DND-41 (cell line): Measurements from ENCODE around the gene ANKRD36.
"Not testable (repeated sequence)": the region's sequence is repeated elsewhere in the genome, so short reads cannot be mapped to it uniquely, and the experiment has no call there.

Source experiments
- ATAC-seq: fragments of 200-7000 bp; cut with Tn5 transposase; 3 replicates; pipeline ENCODE4 v1.9.1; 2021; ENCODE audit warnings: low read depth; ENCODE audit not compliant: insufficient read depth
- DNase-seq: peaks from one replicate; pipeline ENCODE4 v3.0.0-alpha.2; 2020
- H2AFZ ChIP-seq: 2 replicates; pipeline ENCODE4 v1.6.0; 2012; ENCODE audit warnings: low read depth, low read length
- H3K27ac ChIP-seq: 2 replicates; pipeline ENCODE4 v1.5.1; 2012; ENCODE audit warnings: low read length, inconsistent platforms
- H3K27me3 ChIP-seq: fragments of 200-600 bp; sonication (generic); 2 replicates; pipeline ENCODE4 v1.6.0; 2012; ENCODE audit warnings: low read length, mild to moderate bottlenecking, inconsistent platforms; ENCODE audit not compliant: insufficient read depth, poor library complexity
- H3K36me3 ChIP-seq: 2 replicates; pipeline ENCODE4 v1.5.1; 2012; ENCODE audit warnings: low read length, inconsistent platforms; ENCODE audit not compliant: insufficient read depth
- H3K4me1 ChIP-seq: 2 replicates; pipeline ENCODE4 v1.5.1; 2012; ENCODE audit warnings: mild to moderate bottlenecking, low read length; ENCODE audit not compliant: insufficient read depth
- H3K4me2 ChIP-seq: 2 replicates; pipeline ENCODE4 v1.6.0; 2012; ENCODE audit warnings: mild to moderate bottlenecking, moderate library complexity, low read length, inconsistent platforms; ENCODE audit not compliant: insufficient read depth
- H3K4me3 ChIP-seq, 2 experiments: fragments of 200-600 bp in 1 of 2; shearing (Covaris generic) in 1 of 2; 2 replicates each; pipeline ENCODE4 v1.5.1; 2012 to 2016; ENCODE audit warnings: inconsistent platforms in 2 of 2, low read length in 2 of 2, mild to moderate bottlenecking in 2 of 2, low read depth in 1 of 2, moderate library complexity in 1 of 2
- H3K79me2 ChIP-seq: 2 replicates; pipeline ENCODE4 v1.6.0; 2012; ENCODE audit warnings: low read length, inconsistent platforms; ENCODE audit not compliant: insufficient read depth
- H3K9ac ChIP-seq: 2 replicates; pipeline ENCODE4 v1.6.0; 2012; ENCODE audit warnings: low read depth, mild to moderate bottlenecking, inconsistent platforms, low read length, moderate library complexity
- H3K9me3 ChIP-seq: 2 replicates; pipeline ENCODE4 v1.5.1; 2012; ENCODE audit warnings: low read length, moderate library complexity, mild to moderate bottlenecking, inconsistent platforms; ENCODE audit not compliant: insufficient read depth, severe bottlenecking
- H4K20me1 ChIP-seq: 2 replicates; pipeline ENCODE4 v1.6.0; 2012; ENCODE audit warnings: low read length; ENCODE audit not compliant: insufficient read depth

ANKRD36 gene

GRCh38 chr2:97070915-97071314 lies 42.0 kb upstream of the ANKRD36 start:
- not testable (repeated sequence) for H3K36me3 ChIP-seq, H3K4me1 ChIP-seq, H3K9ac ChIP-seq, H3K4me2 ChIP-seq, DNase-seq, H3K9me3 ChIP-seq, H2AFZ ChIP-seq, H3K27me3 ChIP-seq, H3K4me3 ChIP-seq, ATAC-seq, H3K79me2 ChIP-seq, H3K27ac ChIP-seq, H4K20me1 ChIP-seq

GRCh38 chr2:97077213-97077612 lies 35.7 kb upstream of the ANKRD36 start:
- not testable (repeated sequence) for H3K27ac ChIP-seq, H3K36me3 ChIP-seq, H3K9ac ChIP-seq, H3K27me3 ChIP-seq, DNase-seq, H3K9me3 ChIP-seq, H3K4me3 ChIP-seq, H3K4me1 ChIP-seq, H3K4me2 ChIP-seq, H2AFZ ChIP-seq, ATAC-seq, H4K20me1 ChIP-seq, H3K79me2 ChIP-seq

DNA sequence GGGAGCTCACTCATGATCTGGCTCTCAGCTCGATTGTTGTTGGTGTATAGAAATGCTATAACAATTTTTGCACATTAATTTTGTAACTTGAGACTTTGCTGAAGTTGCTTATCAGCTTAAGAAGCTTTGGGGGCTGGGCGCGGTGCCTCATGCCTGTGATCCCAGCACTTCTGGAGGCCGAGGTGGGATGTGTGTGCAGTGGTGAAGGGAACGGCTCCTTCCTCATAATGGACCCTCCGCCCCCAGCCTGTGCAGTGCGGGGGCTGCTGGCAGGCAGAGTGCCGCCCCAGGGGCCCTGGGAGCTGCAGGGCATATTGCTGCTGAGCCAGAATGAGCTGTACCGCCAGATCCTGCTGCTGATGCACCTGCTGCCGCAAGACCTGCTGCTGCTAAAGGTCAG lies 32.1 kb upstream of the ANKRD36 start:
- not testable (repeated sequence) for H3K9me3 ChIP-seq, H3K4me3 ChIP-seq, H3K9ac ChIP-seq, H2AFZ ChIP-seq, H3K27ac ChIP-seq, H3K27me3 ChIP-seq, H3K79me2 ChIP-seq, H3K4me2 ChIP-seq, DNase-seq, H3K4me1 ChIP-seq, H3K36me3 ChIP-seq, H4K20me1 ChIP-seq, ATAC-seq

- not testable (repeated sequence) for H4K20me1 ChIP-seq, H3K9ac ChIP-seq, H3K4me3 ChIP-seq, H3K27me3 ChIP-seq, H2AFZ ChIP-seq, H3K79me2 ChIP-seq, H3K4me1 ChIP-seq, H3K27ac ChIP-seq, H3K36me3 ChIP-seq, H3K9me3 ChIP-seq, DNase-seq, H3K4me2 ChIP-seq
- peak; percentile 62 for ATAC-seq
Measured at GRCh38 chr2:97082206-97082605, 30.7 kb upstream of the ANKRD36 start.

GRCh38 chr2:97083516-97083915 lies 29.4 kb upstream of the ANKRD36 start:
- ATAC-seq, H3K9ac ChIP-seq, H3K79me2 ChIP-seq, H3K4me3 ChIP-seq, H3K9me3 ChIP-seq, H3K27me3 ChIP-seq, DNase-seq, H4K20me1 ChIP-seq, H3K27ac ChIP-seq, H3K4me2 ChIP-seq, H3K36me3 ChIP-seq, H3K4me1 ChIP-seq, H2AFZ ChIP-seq: not testable (repeated sequence)

GRCh38 chr2:97085093-97085492 lies 27.9 kb upstream of the ANKRD36 start:
- not testable (repeated sequence) for H3K4me3 ChIP-seq, DNase-seq, H3K9me3 ChIP-seq, H3K27ac ChIP-seq, H4K20me1 ChIP-seq, H3K9ac ChIP-seq, H3K27me3 ChIP-seq, ATAC-seq, H3K4me1 ChIP-seq, H3K79me2 ChIP-seq, H3K4me2 ChIP-seq, H2AFZ ChIP-seq, H3K36me3 ChIP-seq

- ATAC-seq = not testable (repeated sequence)
Measured at GRCh38 chr2:97088706-97089105, 24.2 kb upstream of the ANKRD36 start.

DNA sequence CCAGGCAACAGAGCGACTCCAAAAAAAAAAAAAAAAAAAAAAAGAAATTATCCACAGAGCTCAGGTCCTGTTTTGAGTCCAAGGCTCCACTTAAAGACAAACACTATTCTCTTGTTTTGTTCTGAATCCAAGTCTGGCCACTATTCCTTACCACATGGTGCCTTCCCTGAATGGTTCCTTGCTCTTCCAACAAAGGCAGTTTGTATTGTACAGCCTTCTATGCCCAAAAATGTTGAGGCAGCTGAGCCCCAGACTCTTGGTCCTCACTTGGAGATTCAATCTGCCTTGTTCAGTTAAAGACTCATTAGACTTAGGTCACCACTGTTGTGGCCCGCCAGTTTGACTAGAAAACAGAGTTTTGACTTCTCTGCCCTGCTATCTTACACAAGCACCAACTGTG lies 20.0 kb upstream of the ANKRD36 start:
- not testable (repeated sequence) for ATAC-seq

More at GRCh38 chr2:97088706-97089105, 24.2 kb upstream of the ANKRD36 start:
- H3K9me3 ChIP-seq, H3K4me2 ChIP-seq, H3K27ac ChIP-seq, H3K4me3 ChIP-seq, H3K27me3 ChIP-seq, H2AFZ ChIP-seq, H3K36me3 ChIP-seq, DNase-seq, H3K79me2 ChIP-seq, H3K9ac ChIP-seq, H3K4me1 ChIP-seq, H4K20me1 ChIP-seq: not testable (repeated sequence)

More for the DNA sequence above, 20.0 kb upstream of the ANKRD36 start:
- not testable (repeated sequence) for H3K9ac ChIP-seq, H3K79me2 ChIP-seq, H3K36me3 ChIP-seq, H4K20me1 ChIP-seq, H3K4me3 ChIP-seq, H3K4me2 ChIP-seq, DNase-seq, H2AFZ ChIP-seq, H3K27ac ChIP-seq, H3K27me3 ChIP-seq, H3K9me3 ChIP-seq
- H3K4me1 ChIP-seq = peaks cover 13% of the 10 kb centered on the region
